Right lobe of liver (tissue), 6 donors: ENCODE results near the gene DHX34. TPM values are rescaled to one million over a fixed set of nuclear protein-coding genes. Genes with fewer than 3 reads are reported as not detected.
A peak's percentile ranks its signal among the peaks of the same experiment; 100 is the strongest.
"Not testable (repeated sequence)": the region's sequence is repeated elsewhere in the genome, so short reads cannot be mapped to it uniquely, and the experiment has no call there.

ENCODE experiments used
- ATAC-seq, 4 donors: fragments of 200-7000 bp; cut with Tn5 transposase; one replicate each; pipeline ENCODE4 v1.9.1; 2020; ENCODE audit warnings: mild to moderate bottlenecking in 4 of 4, moderate library complexity in 4 of 4
- DNase-seq, 3 donors: peaks; one replicate each; pipeline ENCODE4 v3.0.0-alpha.2; 2020
- H3K27ac ChIP-seq, 3 donors: fragments of 200-600 bp; one replicate each; pipeline ENCODE4 v1.8.0; 2022
- H3K27me3 ChIP-seq, 2 donors: fragments of 200-600 bp; one replicate each; pipeline ENCODE4 v1.8.0; 2022
- H3K36me3 ChIP-seq, 4 donors: fragments of 200-600 bp; sonication (generic) in 1 of 4; one replicate each; pipeline versions ENCODE4 v1.5.1 to v1.8.0; 2017 to 2022; ENCODE audit warnings: control low read depth in 1 of 4
- H3K4me1 ChIP-seq, 4 donors: fragments of 200-600 bp; sonication (generic) in 1 of 4; one replicate each; pipeline versions ENCODE4 v1.5.1 to v1.8.0; 2017 to 2022; ENCODE audit warnings: control low read depth in 1 of 4
- H3K4me3 ChIP-seq, 3 donors: fragments of 200-600 bp; one replicate each; pipeline ENCODE4 v1.8.0; 2022
- H3K9me3 ChIP-seq, 4 donors: fragments of 200-600 bp; sonication (generic) in 1 of 4; one replicate each; pipeline versions ENCODE4 v1.5.1 to v1.8.0; 2017 to 2022; ENCODE audit warnings: control low read depth in 1 of 4
- POLR2A ChIP-seq: fragments of 450-650 bp; IDR thresholded peaks from one replicate; pipeline ENCODE4 v1.6.1; 2017; ENCODE audit warnings: antibody characterized with exemption, mild to moderate bottlenecking
- WGBS: methylation state at CpG from one replicate; pipeline ENCODE4 v1.1.6; 2018; ENCODE audit warnings: low coverage, low lambda C conversion rate; ENCODE audit not compliant: insufficient coverage; ENCODE audit errors: missing lambda C conversion rate; 5-methylcytosine and 5-hydroxymethylcytosine counted together
- intact Hi-C, 2 donors: fragments of 100-400 bp; cut with DNase I; formaldehyde crosslinking; loops; one replicate each; pipeline versions ENCODE4 v1.11.2 to v1.14.1; 2022
- long read RNA-seq: library from polyadenylated mRNA; unstranded; transcript quantifications from one replicate; pipeline ENCODE4 v2.0.0, GENCODE V29; 2019
- total RNA-seq, 6 experiments: library from RNA; depleted of rRNA in 2 of 6; stranded (reverse); fragments of >200 nt in 2 of 6; fragmentation: NEBNext Ultra II Directional in 3 of 6; extraction: Animal tissue kit (Norgen Biotek cat#: 25700) in 3 of 6; gene quantifications; one replicate each; pipeline versions ENCODE4 v1.1.0 to v1.2.4, GENCODE V29; 2016 to 2023
- TF ChIP-seq, protein P1 (sequence below), 4 donors: fragments of 200-600 bp in 3 of 4; fragments of 450-650 bp in 1 of 4; IDR thresholded peaks; one replicate each; pipeline versions ENCODE4 v1.5.1 to v1.8.0; 2016 to 2022; ENCODE audit warnings: antibody characterized with exemption in 4 of 4, mild to moderate bottlenecking in 2 of 4
- donor health status: DM: no; HTN: yes; CAD: no.
- donor health status: DM: no; HTN: no; CAD: no.
- donor health status: DM: no; HTN: no; CAD: no.
- donor health status: DM: no; HTN: yes; CAD: no.
- donor health status: DM: no; HTN: yes; CAD: no.

Gene DHX34, protein sequence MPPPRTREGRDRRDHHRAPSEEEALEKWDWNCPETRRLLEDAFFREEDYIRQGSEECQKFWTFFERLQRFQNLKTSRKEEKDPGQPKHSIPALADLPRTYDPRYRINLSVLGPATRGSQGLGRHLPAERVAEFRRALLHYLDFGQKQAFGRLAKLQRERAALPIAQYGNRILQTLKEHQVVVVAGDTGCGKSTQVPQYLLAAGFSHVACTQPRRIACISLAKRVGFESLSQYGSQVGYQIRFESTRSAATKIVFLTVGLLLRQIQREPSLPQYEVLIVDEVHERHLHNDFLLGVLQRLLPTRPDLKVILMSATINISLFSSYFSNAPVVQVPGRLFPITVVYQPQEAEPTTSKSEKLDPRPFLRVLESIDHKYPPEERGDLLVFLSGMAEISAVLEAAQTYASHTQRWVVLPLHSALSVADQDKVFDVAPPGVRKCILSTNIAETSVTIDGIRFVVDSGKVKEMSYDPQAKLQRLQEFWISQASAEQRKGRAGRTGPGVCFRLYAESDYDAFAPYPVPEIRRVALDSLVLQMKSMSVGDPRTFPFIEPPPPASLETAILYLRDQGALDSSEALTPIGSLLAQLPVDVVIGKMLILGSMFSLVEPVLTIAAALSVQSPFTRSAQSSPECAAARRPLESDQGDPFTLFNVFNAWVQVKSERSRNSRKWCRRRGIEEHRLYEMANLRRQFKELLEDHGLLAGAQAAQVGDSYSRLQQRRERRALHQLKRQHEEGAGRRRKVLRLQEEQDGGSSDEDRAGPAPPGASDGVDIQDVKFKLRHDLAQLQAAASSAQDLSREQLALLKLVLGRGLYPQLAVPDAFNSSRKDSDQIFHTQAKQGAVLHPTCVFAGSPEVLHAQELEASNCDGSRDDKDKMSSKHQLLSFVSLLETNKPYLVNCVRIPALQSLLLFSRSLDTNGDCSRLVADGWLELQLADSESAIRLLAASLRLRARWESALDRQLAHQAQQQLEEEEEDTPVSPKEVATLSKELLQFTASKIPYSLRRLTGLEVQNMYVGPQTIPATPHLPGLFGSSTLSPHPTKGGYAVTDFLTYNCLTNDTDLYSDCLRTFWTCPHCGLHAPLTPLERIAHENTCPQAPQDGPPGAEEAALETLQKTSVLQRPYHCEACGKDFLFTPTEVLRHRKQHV
- total RNA-seq: 10 to 100 TPM in 1 of 6 experiments, 1 to 10 TPM in 5; 5.2 to 11.9 (median 8.7) TPM
- long read RNA-seq, partial matches to known transcripts: 1 of 2 reads
- long read RNA-seq, other reads (novel, unspliced or antisense): 1 of 2 reads

DNA sequence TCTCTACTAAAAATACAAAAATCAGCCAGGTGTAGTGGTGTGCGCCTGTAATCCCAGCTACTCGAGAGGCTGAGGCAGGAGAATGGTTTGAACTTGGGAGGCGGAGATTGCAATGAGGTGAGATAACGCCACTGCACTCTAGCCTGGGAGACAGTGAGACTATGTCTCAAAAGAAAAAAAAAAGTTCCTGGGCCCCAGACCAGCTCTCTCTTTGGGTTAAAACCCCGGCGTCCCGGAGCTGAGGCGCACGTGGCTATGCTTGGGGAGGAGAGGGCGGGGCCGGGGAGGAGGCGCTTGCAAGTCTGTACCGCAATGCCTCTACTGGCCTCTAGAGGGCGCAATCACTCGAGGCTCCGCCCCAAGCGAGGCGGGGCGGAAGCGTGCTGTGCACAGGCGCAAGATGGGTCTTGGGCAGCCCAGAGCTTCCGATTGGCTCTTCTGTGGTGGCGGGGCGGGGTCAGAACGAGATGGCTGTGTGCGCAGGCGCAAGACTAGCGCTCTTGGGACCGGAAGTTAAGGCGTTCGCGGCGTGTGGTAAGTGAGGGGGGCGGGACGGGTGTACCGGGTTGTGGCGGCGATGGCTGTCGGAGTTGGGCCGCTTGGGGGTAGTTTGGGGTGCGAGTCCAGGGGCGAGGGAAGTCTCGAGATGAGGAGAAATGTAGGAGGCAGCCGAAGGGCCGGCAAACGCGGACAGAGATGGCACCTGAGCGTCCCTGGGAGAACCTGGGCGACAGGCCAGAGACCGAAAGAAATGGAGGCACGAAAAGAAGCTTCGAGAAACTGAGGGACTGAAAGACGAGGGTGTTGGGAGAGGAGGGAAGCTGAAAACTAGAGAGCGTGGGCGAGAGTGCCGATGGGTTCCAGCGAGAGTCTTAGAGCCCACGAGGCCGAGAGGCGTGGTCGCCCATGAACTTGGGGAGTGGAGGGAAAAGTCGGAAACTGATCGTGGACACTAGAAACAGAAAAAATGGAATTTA is at the start of gene DHX34:
DHX34 (plus strand) TSS at position 497 of the 977 bp plus-strand sequence. CDS start 3,716 bp downstream, outside the sequence.
- peaks cover 0 to 21% (median 10%) of the 10 kb centered on the region in 4 donors for H3K4me1 ChIP-seq
- intact Hi-C loops: no loop called here
- WGBS: 2% methylated on average over 49 of the region's 63 CpGs
- no peaks in the 10 kb centered on the region for H3K9me3 ChIP-seq
- H3K4me3 ChIP-seq: peak within 1 kb of the TSS; percentile 73 to 93 (median 82)
- DNase-seq: peak; percentile 97 to 99 (median 99)
- peak within 1 kb of the TSS; percentile 41 to 57 (median 44) for H3K27ac ChIP-seq
- no peaks in the 10 kb centered on the region for H3K27me3 ChIP-seq
- H3K36me3 ChIP-seq: peaks cover 0 to 6% (median 2%) of the 10 kb centered on the region in 4 donors
- TF ChIP-seq, protein P1, sequence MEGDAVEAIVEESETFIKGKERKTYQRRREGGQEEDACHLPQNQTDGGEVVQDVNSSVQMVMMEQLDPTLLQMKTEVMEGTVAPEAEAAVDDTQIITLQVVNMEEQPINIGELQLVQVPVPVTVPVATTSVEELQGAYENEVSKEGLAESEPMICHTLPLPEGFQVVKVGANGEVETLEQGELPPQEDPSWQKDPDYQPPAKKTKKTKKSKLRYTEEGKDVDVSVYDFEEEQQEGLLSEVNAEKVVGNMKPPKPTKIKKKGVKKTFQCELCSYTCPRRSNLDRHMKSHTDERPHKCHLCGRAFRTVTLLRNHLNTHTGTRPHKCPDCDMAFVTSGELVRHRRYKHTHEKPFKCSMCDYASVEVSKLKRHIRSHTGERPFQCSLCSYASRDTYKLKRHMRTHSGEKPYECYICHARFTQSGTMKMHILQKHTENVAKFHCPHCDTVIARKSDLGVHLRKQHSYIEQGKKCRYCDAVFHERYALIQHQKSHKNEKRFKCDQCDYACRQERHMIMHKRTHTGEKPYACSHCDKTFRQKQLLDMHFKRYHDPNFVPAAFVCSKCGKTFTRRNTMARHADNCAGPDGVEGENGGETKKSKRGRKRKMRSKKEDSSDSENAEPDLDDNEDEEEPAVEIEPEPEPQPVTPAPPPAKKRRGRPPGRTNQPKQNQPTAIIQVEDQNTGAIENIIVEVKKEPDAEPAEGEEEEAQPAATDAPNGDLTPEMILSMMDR (IDR thresholded peaks at IDR 0.05): peak; percentile 99 to 100 (median 100)
- peak; percentile 88 for TF ChIP-seq POLR2A
- peak; percentile 97 to 99 (median 98) for ATAC-seq

DNA sequence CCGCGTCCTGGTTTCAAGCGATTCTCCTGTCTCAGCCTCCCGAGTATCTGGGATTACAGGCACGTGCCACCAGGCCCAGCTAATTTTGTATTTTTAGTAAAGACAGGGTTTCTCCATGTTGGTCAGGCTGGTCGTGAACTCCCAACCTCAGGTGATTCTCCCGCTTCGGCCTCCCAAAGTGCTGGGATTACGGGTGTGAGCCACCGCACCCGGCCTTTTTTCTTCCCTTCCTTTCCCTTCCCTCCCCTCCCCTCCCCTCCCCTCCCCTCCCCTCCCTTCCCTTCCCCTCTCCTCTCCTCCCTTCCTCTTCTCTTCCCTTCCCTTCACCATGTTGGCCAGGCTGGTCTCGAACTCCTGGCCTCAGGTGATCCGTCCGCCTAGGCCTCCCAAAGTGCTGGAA is 48.2 kb upstream of the DHX34 start:
- H3K36me3 ChIP-seq, H3K4me1 ChIP-seq, H3K27me3 ChIP-seq, H3K27ac ChIP-seq, DNase-seq, H3K4me3 ChIP-seq, ATAC-seq, intact Hi-C loops, H3K9me3 ChIP-seq: not testable (repeated sequence)
- 92% methylated on average over 14 of the region's 14 CpGs for WGBS

DNA sequence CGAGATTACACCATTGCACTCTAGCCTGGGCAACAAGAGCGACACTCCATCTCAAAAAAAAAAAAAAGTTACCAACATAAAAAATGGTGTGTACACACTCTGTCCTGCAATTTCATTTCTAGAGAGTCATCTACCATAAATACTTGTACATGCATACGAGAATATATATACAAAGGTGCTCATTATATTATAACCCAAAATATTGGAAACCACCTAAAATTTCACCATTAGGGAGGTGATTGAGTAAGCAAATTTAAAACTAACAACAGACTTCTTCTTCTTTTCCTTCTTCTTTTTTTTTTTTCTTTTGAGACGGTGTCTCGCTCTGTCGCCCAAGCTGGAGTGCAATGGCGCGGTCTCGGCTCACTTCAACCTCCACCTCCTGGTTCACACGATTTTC is 46.9 kb upstream of the DHX34 start:
- H3K36me3 ChIP-seq: no peaks in the 10 kb centered on the region
- no peak overlapping the region for H3K4me3 ChIP-seq
- H3K27ac ChIP-seq: no peak overlapping the region
- intact Hi-C loops: no loop called here
- no peak for TF ChIP-seq POLR2A
- TF ChIP-seq, protein P1 (IDR thresholded peaks at IDR 0.05): no peak
- WGBS: 86% methylated on average over 9 of the region's 10 CpGs
- DNase-seq (no peak), ATAC-seq (no peak)
- peaks cover 0 to 11% (median 0%) of the 10 kb centered on the region in 4 donors for H3K4me1 ChIP-seq
- H3K27me3 ChIP-seq: no peaks in the 10 kb centered on the region
- no peaks in the 10 kb centered on the region for H3K9me3 ChIP-seq

DNA sequence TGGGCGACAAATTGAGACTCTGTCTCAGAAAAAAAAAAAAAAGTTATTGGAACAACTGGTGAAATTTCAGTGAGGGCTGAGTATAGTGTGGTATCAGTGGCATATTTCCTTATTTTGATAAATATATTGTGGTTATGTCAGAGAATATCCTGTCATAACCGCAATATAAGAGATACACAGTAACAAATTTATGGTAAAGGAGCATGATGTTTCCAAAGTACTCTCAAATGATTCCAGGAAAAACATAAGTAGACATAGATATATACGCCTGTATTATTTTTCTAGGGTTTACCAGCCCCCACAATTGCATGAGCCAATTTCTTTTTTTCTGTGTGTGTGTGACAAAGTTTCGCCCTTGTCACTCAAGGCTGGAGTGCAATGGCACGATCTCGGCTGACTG is 45.1 kb upstream of the DHX34 start:
- Histone ChIP-seq H3K4me3 (no peak overlapping the region), H3K27ac (no peak overlapping the region)
- no peak for ATAC-seq

More for the DNA sequence above, 45.1 kb upstream of the DHX34 start:
- WGBS: 51% methylated on average over 6 of the region's 6 CpGs
- peaks cover 0 to 11% (median 0%) of the 10 kb centered on the region in 4 donors for H3K4me1 ChIP-seq
- H3K27me3 ChIP-seq: no peaks in the 10 kb centered on the region
- no peaks in the 10 kb centered on the region for H3K9me3 ChIP-seq
- intact Hi-C loops: no loop called here
- no peak for TF ChIP-seq POLR2A
- TF ChIP-seq, protein P1 (IDR thresholded peaks at IDR 0.05): no peak
- H3K36me3 ChIP-seq: no peaks in the 10 kb centered on the region
- no peak for DNase-seq
